Stimulated activated CD4-positive, alpha-beta T cell treated with anti-CD3 and anti-CD28 coated beads, Interleukin-4, amount 100 ng/mL, for 24 hours (primary cell): ENCODE results near the gene AGMO.

Experiments used
- DNase-seq: peaks from one replicate; pipeline ENCODE4 v3.0.0-alpha.2; 2020

Gene AGMO

GRCh38 chr7:15199482-15199881 is 362.3 kb downstream of the AGMO start:
- no peak for DNase-seq

GRCh38 chr7:15197042-15197977 is 364.5 kb downstream of the AGMO start:
- no peak for DNase-seq

GRCh38 chr7:15178065-15178464 is 383.8 kb downstream of the AGMO start:
- DNase-seq, result no peak

- no peak for DNase-seq
Measured at GRCh38 chr7:15176089-15176488, 385.7 kb downstream of the AGMO start.

- no peak for DNase-seq
Measured at GRCh38 chr7:15175152-15175551, 386.7 kb downstream of the AGMO start.

- DNase-seq, result no peak
Measured at GRCh38 chr7:15174485-15174884, 387.3 kb downstream of the AGMO start.

- no peak for DNase-seq
Measured at GRCh38 chr7:15168489-15168888, 393.3 kb downstream of the AGMO start.

GRCh38 chr7:15167912-15168311 is 393.9 kb downstream of the AGMO start:
- no peak for DNase-seq

- DNase-seq, result no peak
Measured at GRCh38 chr7:15166620-15167019, 395.2 kb downstream of the AGMO start.

GRCh38 chr7:15159261-15159660 is 402.6 kb downstream of the AGMO start:
- no peak for DNase-seq

- no peak for DNase-seq
Measured at GRCh38 chr7:15158141-15158810, 403.5 kb downstream of the AGMO start.
